ENCODE results near the gene TRIM40. TPM values are rescaled to one million over a fixed set of nuclear protein-coding genes. Genes with fewer than 3 reads are reported as not detected.
"Not testable (repeated sequence)": the region's sequence is repeated elsewhere in the genome, so short reads cannot be mapped to it uniquely, and the experiment has no call there.

TRIM40 gene
- total and polyA plus RNA-seq, 3 donors from 2014 or later = 0.19 to 7.5 (median 0.79) TPM

DNA sequence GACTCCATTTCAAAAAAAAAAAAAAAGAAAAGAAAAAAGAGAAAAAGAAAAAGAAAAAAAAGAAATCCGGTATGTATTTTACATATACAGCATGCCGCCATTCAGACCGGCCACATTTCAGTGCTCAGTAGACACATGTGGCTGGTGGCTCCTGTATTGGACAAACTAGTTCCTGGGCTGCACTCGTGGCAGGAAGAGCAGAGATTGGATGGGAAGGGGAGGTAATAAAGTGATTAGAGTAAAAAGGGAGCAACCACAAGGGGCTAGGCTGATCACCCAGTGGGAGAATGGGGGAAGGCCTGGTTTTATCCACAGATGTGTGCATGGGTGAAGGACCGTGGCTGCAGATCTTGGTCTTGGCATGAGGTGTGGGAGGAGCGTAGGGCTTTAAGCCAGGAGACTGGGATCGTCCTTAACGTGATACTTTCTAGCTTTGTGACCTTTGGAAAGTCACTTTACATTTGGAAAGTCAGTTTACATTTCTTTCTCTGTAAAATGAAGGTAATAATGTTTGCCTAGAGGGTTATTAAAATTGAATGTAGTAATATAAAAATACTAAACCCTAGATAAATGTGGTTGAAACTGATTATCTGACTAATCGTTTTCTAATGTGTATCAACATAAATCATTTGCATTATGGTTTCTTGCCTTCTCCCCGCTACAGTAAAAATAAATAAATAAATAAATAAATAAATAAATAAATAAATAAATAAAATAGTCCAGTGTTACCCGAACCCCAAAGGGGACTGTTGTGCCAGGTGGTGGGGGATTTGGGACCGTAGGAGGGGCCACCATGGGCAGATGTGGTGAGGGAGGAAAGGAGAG lies 26.5 kb downstream of the TRIM40 start:
- Histone ChIP-seq H3K36me3 (ENCODE audit: low read depth, missing control alignments) (no peaks in the 10 kb centered on the region), H3K4me1 (no peaks in the 10 kb centered on the region), H3K9me3 (no peaks in the 10 kb centered on the region), H3K27ac (no peak overlapping the region), H3K27me3 (no peaks in the 10 kb centered on the region), H3K4me3 (no peak overlapping the region)
- WGBS, 2 donors = 48 to 56% methylated on average over 12 of the region's 12 CpGs
- DNase-seq = no peak
- no peak for TF ChIP-seq POLR2A (IDR thresholded peaks at IDR 0.05)
- TF ChIP-seq, protein P1, sequence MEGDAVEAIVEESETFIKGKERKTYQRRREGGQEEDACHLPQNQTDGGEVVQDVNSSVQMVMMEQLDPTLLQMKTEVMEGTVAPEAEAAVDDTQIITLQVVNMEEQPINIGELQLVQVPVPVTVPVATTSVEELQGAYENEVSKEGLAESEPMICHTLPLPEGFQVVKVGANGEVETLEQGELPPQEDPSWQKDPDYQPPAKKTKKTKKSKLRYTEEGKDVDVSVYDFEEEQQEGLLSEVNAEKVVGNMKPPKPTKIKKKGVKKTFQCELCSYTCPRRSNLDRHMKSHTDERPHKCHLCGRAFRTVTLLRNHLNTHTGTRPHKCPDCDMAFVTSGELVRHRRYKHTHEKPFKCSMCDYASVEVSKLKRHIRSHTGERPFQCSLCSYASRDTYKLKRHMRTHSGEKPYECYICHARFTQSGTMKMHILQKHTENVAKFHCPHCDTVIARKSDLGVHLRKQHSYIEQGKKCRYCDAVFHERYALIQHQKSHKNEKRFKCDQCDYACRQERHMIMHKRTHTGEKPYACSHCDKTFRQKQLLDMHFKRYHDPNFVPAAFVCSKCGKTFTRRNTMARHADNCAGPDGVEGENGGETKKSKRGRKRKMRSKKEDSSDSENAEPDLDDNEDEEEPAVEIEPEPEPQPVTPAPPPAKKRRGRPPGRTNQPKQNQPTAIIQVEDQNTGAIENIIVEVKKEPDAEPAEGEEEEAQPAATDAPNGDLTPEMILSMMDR (IDR thresholded peaks at IDR 0.05) = no peak
- intact Hi-C loops (cut with DNase I; ENCODE audit: low total_unique reads) = no loop called here

DNA sequence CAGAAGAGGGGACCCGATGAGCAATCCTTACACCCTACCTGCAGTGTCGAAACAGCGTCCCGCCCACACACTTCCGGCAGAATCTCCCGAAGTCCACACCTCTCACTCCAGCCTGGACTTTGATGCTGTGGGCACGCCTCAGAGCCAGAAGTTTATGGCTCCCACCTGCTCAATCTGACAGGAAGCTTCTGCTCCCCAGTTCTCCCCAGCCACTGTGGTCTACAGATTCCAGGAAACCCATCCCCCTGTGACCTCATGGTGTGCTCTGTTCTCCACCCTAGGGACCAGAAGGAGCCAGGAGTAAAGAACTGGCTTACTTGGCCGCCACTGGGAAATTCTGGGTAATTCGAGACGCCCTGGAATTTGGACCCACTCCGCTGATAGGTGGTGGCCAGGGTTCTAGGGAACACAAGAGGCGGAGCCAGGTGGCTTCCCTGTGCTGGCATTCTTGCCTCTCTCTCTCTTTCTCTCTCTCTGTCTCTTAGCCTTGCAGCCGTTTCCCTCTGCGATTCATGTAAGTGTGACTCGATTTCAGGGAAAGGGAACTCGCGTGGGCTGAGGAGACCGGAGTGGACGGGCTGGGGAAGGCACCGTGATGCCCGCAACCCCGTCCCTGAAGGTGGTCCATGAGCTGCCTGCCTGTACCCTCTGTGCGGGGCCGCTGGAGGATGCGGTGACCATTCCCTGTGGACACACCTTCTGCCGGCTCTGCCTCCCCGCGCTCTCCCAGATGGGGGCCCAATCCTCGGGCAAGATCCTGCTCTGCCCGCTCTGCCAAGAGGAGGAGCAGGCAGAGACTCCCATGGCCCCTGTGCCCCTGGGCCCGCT lies 27.4 kb downstream of the TRIM40 start, which contains the start of gene TRIM15:
TSS of gene TRIM15 (plus strand) at position 457 of the 828 bp plus-strand sequence. CDS start at position 596, 139 bp downstream.
- WGBS, 2 donors = 51 to 59% methylated on average over 26 to 31 of the region's 31 CpGs
- no peak within 1 kb of the TSS for H3K27ac ChIP-seq
- DNase-seq = no peak
- no peak within 1 kb of the TSS for H3K4me3 ChIP-seq
- H3K4me1 ChIP-seq = no peaks in the 10 kb centered on the region
- no peaks in the 10 kb centered on the region for H3K9me3 ChIP-seq
- no peaks in the 10 kb centered on the region for H3K36me3 ChIP-seq (ENCODE audit: low read depth, missing control alignments)
- H3K27me3 ChIP-seq = no peaks in the 10 kb centered on the region
- no peak for TF ChIP-seq POLR2A (IDR thresholded peaks at IDR 0.05)
- TF ChIP-seq, protein P1 (IDR thresholded peaks at IDR 0.05) = no peak
- intact Hi-C loops (cut with DNase I; ENCODE audit: low total_unique reads) = no loop called here

DNA sequence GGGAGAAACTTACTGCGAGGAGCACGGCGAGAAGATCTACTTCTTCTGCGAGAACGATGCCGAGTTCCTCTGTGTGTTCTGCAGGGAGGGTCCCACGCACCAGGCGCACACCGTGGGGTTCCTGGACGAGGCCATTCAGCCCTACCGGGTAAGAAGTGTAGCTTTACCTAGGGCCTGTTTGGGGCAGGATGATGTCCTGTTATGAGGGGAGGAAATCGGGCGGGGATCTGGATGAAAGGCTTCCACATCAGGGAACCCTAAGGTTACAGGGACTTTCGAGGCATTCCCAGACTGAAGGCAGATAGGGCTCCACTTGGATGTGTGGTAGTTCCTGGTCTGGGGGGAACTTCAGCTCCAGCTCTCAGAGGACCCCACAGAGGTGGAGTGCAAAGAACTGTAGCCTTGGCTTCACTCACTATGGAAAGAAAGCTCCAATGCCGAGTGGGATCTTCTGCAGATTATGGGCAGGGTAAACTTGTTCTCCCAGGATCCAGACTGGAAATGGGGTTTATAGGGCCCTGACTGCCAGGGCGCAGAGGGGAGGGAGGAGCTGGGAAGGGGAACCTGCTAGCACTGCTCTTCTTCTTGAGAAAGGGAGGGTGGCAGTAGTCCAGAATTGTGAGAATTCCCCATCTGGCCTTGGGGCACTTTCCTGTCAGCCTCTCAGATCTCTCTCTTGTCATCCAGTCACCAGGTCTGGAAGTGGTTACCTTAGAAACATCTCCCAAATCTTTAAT lies 28.1 kb downstream of the TRIM40 start:
- no peak for DNase-seq
- no peaks in the 10 kb centered on the region for H3K4me1 ChIP-seq
- H3K9me3 ChIP-seq = no peaks in the 10 kb centered on the region
- intact Hi-C loops (cut with DNase I; ENCODE audit: low total_unique reads) = no loop called here
- H3K27me3 ChIP-seq = no peaks in the 10 kb centered on the region
- no peak for TF ChIP-seq POLR2A (IDR thresholded peaks at IDR 0.05)
- TF ChIP-seq, protein P1 (IDR thresholded peaks at IDR 0.05) = no peak
- 54 to 67% methylated on average over 6 to 16 of the region's 16 CpGs for WGBS, 2 donors
- no peak overlapping the region for H3K27ac ChIP-seq
- no peaks in the 10 kb centered on the region for H3K36me3 ChIP-seq (ENCODE audit: low read depth, missing control alignments)
- H3K4me3 ChIP-seq = no peak overlapping the region

DNA sequence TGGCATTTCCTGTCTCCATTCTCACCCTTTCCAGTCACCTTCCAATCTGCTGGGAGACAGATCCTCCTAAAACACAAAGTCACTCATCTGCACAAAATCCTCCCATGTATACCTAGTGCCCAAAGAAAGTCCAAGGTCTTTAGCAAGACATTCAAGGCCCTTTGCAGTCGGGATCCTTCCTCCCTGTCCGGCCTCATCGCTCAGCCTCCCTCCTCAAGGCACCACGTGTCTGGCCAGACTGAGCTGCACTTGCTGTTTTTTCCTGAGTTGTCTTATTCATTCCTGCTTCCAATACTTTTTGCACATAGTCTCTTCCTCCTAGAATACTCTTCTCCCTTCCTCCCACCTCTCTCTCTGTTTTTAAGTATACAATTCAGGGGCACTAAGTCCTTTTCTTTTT lies 28.8 kb downstream of the TRIM40 start:
- intact Hi-C loops (cut with DNase I; ENCODE audit: low total_unique reads) = no loop called here
- no peaks in the 10 kb centered on the region for H3K36me3 ChIP-seq (ENCODE audit: low read depth, missing control alignments)
- H3K27me3 ChIP-seq = no peaks in the 10 kb centered on the region
- no peaks in the 10 kb centered on the region for H3K4me1 ChIP-seq
- no peak overlapping the region for H3K27ac ChIP-seq
- no peaks in the 10 kb centered on the region for H3K9me3 ChIP-seq
- H3K4me3 ChIP-seq = no peak overlapping the region
- no peak for DNase-seq
- 67 to 68% methylated on average over 4 of the region's 4 CpGs for whole genome bisulfite sequencing, 2 donors
- TF ChIP-seq, protein P1 (IDR thresholded peaks at IDR 0.05) = no peak
- no peak for TF ChIP-seq POLR2A (IDR thresholded peaks at IDR 0.05)

DNA sequence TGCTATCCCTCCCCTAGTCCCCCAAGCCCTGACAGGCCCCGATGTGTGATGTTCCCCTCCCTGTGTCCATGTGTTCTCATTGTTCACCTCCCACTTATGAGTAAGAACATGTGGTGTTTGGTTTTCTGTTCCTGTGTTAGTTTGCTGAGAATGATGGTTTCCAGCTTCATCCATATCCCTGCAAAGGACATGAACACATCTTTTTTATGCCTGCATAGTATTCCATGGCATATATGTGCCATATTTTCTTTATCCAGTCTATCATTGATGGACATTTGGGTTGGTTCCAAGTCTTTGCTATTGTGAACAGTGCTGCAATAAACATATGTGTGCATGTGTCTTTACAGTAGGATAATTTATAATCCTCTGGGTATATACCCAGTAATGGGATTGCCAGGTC lies 29.3 kb downstream of the TRIM40 start:
- intact Hi-C loops (cut with DNase I; ENCODE audit: low total_unique reads) = not testable (repeated sequence)

More for the DNA sequence above, 29.3 kb downstream of the TRIM40 start:
- not testable (repeated sequence) for H3K4me3 ChIP-seq; H3K9me3 ChIP-seq; H3K27me3 ChIP-seq; DNase-seq; H3K27ac ChIP-seq; H3K4me1 ChIP-seq; H3K36me3 ChIP-seq (ENCODE audit: low read depth, missing control alignments)
- WGBS, 2 donors = 79 to 96% methylated on average over 1 of the region's 1 CpG
